Neutrophil (primary cell): Measurements from ENCODE around the gene PITPNC1.
"Not testable (repeated sequence)": the region's sequence is repeated elsewhere in the genome, so short reads cannot be mapped to it uniquely, and the experiment has no call there.

Experiments used
- H3K27ac ChIP-seq: fragments of 200-600 bp; sonication (generic); 2 replicates; pipeline ENCODE4 v1.5.1; 2016; ENCODE audit warnings: mild to moderate bottlenecking, moderate library complexity
- H3K27me3 ChIP-seq: fragments of 200-600 bp; sonication (generic); 2 replicates; pipeline ENCODE4 v1.6.0; 2016; ENCODE audit warnings: mild to moderate bottlenecking
- H3K36me3 ChIP-seq: fragments of 200-600 bp; sonication (generic); 2 replicates; pipeline ENCODE4 v1.5.1; 2017
- H3K4me1 ChIP-seq, 2 experiments: fragments of 200-600 bp in 1 of 2; sonication (generic) in 1 of 2; 1 replicate in 1 of 2; 2 replicates in 1 of 2; pipeline versions ENCODE4 v1.5.1 to v1.6.1; 2013 to 2016; ENCODE audit warnings: low read depth in 1 of 2, low read length in 1 of 2, mild to moderate bottlenecking in 1 of 2, moderate library complexity in 1 of 2; ENCODE audit not compliant: control insufficient read depth in 1 of 2, insufficient read depth in 1 of 2
- H3K4me3 ChIP-seq, 2 experiments: fragments of 200-600 bp in 1 of 2; sonication (generic) in 1 of 2; 1 replicate in 1 of 2; 2 replicates in 1 of 2; pipeline ENCODE4 v1.5.1; 2013 to 2016; ENCODE audit warnings: low read depth in 1 of 2, low read length in 1 of 2, mild to moderate bottlenecking in 1 of 2, moderate library complexity in 1 of 2
- H3K9me3 ChIP-seq: fragments of 200-600 bp; sonication (generic); 2 replicates; pipeline ENCODE4 v1.5.1; 2016
- CTCF ChIP-seq: fragments of 200-600 bp; sonication (generic); IDR thresholded peaks from 2 replicates; pipeline ENCODE4 v1.5.1; 2016; ENCODE audit warnings: antibody characterized with exemption

PITPNC1 gene

GRCh38 chr17:67376737-67377487 is at the start of gene PITPNC1:
Gene PITPNC1 (plus strand): TSS chr17:67377281.
- TF ChIP-seq CTCF: peak; percentile 23
- Histone ChIP-seq H3K4me1 (peaks cover 29 to 30% of the 10 kb centered on the region in 2 experiments), H3K36me3 (no peaks in the 10 kb centered on the region)

GRCh38 chr17:67328026-67328425 is 49.1 kb upstream of the PITPNC1 start:
- TF ChIP-seq CTCF: no peak
- H3K4me3 ChIP-seq: no peak overlapping the region
- no peaks in the 10 kb centered on the region for H3K4me1 ChIP-seq
- no peak overlapping the region for H3K27ac ChIP-seq
- no peaks in the 10 kb centered on the region for H3K9me3 ChIP-seq
- no peaks in the 10 kb centered on the region for H3K27me3 ChIP-seq
- H3K36me3 ChIP-seq: no peaks in the 10 kb centered on the region

More at GRCh38 chr17:67376737-67377487, at the start of gene PITPNC1:
- Histone ChIP-seq H3K9me3 (no peaks in the 10 kb centered on the region), H3K27ac (peak within 1 kb of the TSS; percentile 94), H3K4me3 (peak within 1 kb of the TSS; percentile 91 to 92), H3K27me3 (peaks cover 12% of the 10 kb centered on the region)

GRCh38 chr17:67331381-67332161 is 45.5 kb upstream of the PITPNC1 start:
- not testable (repeated sequence) for H3K27me3 ChIP-seq, H3K4me1 ChIP-seq, H3K9me3 ChIP-seq, H3K4me3 ChIP-seq, H3K27ac ChIP-seq, H3K36me3 ChIP-seq

GRCh38 chr17:67332162-67332508 is 44.9 kb upstream of the PITPNC1 start:
- H3K27ac ChIP-seq, H3K27me3 ChIP-seq, H3K4me3 ChIP-seq, H3K4me1 ChIP-seq, H3K36me3 ChIP-seq, H3K9me3 ChIP-seq: not testable (repeated sequence)

- Histone ChIP-seq H3K4me1 (no peaks in the 10 kb centered on the region), H3K27ac (no peak overlapping the region), H3K9me3 (no peaks in the 10 kb centered on the region), H3K36me3 (peaks cover 13% of the 10 kb centered on the region), H3K27me3 (no peaks in the 10 kb centered on the region), H3K4me3 (no peak overlapping the region)
- no peak for TF ChIP-seq CTCF
Observed at GRCh38 chr17:67335245-67335835, 41.7 kb upstream of the PITPNC1 start.

- H3K9me3 ChIP-seq: no peaks in the 10 kb centered on the region
- no peak for TF ChIP-seq CTCF
- no peak overlapping the region for H3K27ac ChIP-seq
- no peaks in the 10 kb centered on the region for H3K27me3 ChIP-seq
- H3K4me1 ChIP-seq: no peaks in the 10 kb centered on the region
- peaks cover 28% of the 10 kb centered on the region for H3K36me3 ChIP-seq
- no peak overlapping the region for H3K4me3 ChIP-seq
Observed at GRCh38 chr17:67336859-67337258, 40.2 kb upstream of the PITPNC1 start.

GRCh38 chr17:67338353-67338752 is 38.7 kb upstream of the PITPNC1 start:
- not testable (repeated sequence) for H3K4me3 ChIP-seq, H3K9me3 ChIP-seq, H3K27ac ChIP-seq, H3K4me1 ChIP-seq, H3K27me3 ChIP-seq
- peaks cover 43% of the 10 kb centered on the region for H3K36me3 ChIP-seq
